Measurements from ENCODE around the gene CHSY1. TPM values are rescaled to one million over a fixed set of nuclear protein-coding genes. Genes with fewer than 3 reads are reported as not detected.
A peak's percentile ranks its signal among the peaks of the same experiment; 100 is the strongest.

The CHSY1 gene
- total RNA-seq, 2 donors from 2014 or later, result 45.5 to 54.1 TPM

- Mint-ChIP-seq H3K9me3 (no peaks in the 10 kb centered on the region), H3K27ac (peak overlapping the region in 1 of 2 donors; percentile 67), H3K36me3 (peaks cover 17 to 28% of the 10 kb centered on the region in 2 donors)
- ATAC-seq (peak in 1 of 2 donors; percentile 18), DNase-seq (ENCODE audit: low spot score in 2 of 2) (no peak)
These were observed 23.2 kb upstream of the CHSY1 start for GRCh38 chr15:101275018-101275417.

- peaks cover 17 to 28% of the 10 kb centered on the region in 2 donors for H3K36me3 Mint-ChIP-seq
- no peak overlapping the region for H3K27ac Mint-ChIP-seq
- DNase-seq (ENCODE audit: low spot score in 2 of 2) (no peak), ATAC-seq (no peak)
- H3K9me3 Mint-ChIP-seq, result no peaks in the 10 kb centered on the region
These were observed 21.7 kb upstream of the CHSY1 start for GRCh38 chr15:101273534-101273933.

GRCh38 chr15:101272584-101272983 is 20.7 kb upstream of the CHSY1 start:
- Mint-ChIP-seq H3K36me3 (peaks cover 17 to 28% of the 10 kb centered on the region in 2 donors), H3K27ac (no peak overlapping the region), H3K9me3 (no peaks in the 10 kb centered on the region)
- no peak for DNase-seq (ENCODE audit: low spot score in 2 of 2)
- ATAC-seq, result no peak

GRCh38 chr15:101269479-101270223 is 17.8 kb upstream of the CHSY1 start:
- Mint-ChIP-seq H3K36me3 (peaks cover 13 to 17% of the 10 kb centered on the region in 2 donors), H3K27ac (no peak overlapping the region)

GRCh38 chr15:101267320-101268104 is 15.7 kb upstream of the CHSY1 start:
- peaks cover 0 to 5% of the 10 kb centered on the region in 2 donors for H3K36me3 Mint-ChIP-seq
- no peak for ATAC-seq
- H3K9me3 Mint-ChIP-seq, result no peaks in the 10 kb centered on the region
- DNase-seq (ENCODE audit: low spot score in 2 of 2), result no peak
- no peak overlapping the region for H3K27ac Mint-ChIP-seq

More at GRCh38 chr15:101269479-101270223, 17.8 kb upstream of the CHSY1 start:
- DNase-seq (ENCODE audit: low spot score in 2 of 2), result no peak
- H3K9me3 Mint-ChIP-seq, result no peaks in the 10 kb centered on the region
- no peak for ATAC-seq

GRCh38 chr15:101266787-101267186 is 14.9 kb upstream of the CHSY1 start:
- Mint-ChIP-seq H3K36me3 (peaks cover 0 to 5% of the 10 kb centered on the region in 2 donors), H3K27ac (no peak overlapping the region)
- no peak for ATAC-seq

GRCh38 chr15:101266034-101266433 is 14.2 kb upstream of the CHSY1 start:
- H3K9me3 Mint-ChIP-seq, result no peaks in the 10 kb centered on the region
- DNase-seq (ENCODE audit: low spot score in 2 of 2), result no peak
- no peak overlapping the region for H3K27ac Mint-ChIP-seq
- no peaks in the 10 kb centered on the region for H3K36me3 Mint-ChIP-seq
- no peak for ATAC-seq

More at GRCh38 chr15:101266787-101267186, 14.9 kb upstream of the CHSY1 start:
- no peaks in the 10 kb centered on the region for H3K9me3 Mint-ChIP-seq
- DNase-seq (ENCODE audit: low spot score in 2 of 2), result no peak

GRCh38 chr15:101264911-101265641 is 13.2 kb upstream of the CHSY1 start:
- ATAC-seq (no peak), DNase-seq (ENCODE audit: low spot score in 2 of 2) (no peak)
- no peaks in the 10 kb centered on the region for H3K36me3 Mint-ChIP-seq
- no peaks in the 10 kb centered on the region for H3K9me3 Mint-ChIP-seq
- H3K27ac Mint-ChIP-seq, result peak overlapping the region in 1 of 2 donors; percentile 19

GRCh38 chr15:101264011-101264410 is 12.2 kb upstream of the CHSY1 start:
- Mint-ChIP-seq H3K27ac (peak overlapping the region in 1 of 2 donors; percentile 19), H3K36me3 (no peaks in the 10 kb centered on the region), H3K9me3 (no peaks in the 10 kb centered on the region)
- DNase-seq (ENCODE audit: low spot score in 2 of 2), result no peak
- ATAC-seq, result peak in 1 of 2 donors; percentile 41

- Mint-ChIP-seq H3K27ac (no peak overlapping the region), H3K9me3 (no peaks in the 10 kb centered on the region)
- ATAC-seq, result no peak
These were observed 10.7 kb upstream of the CHSY1 start for GRCh38 chr15:101262551-101262950.

GRCh38 chr15:101258238-101259144 is 6.6 kb upstream of the CHSY1 start:
- Mint-ChIP-seq H3K9me3 (no peaks in the 10 kb centered on the region), H3K36me3 (no peaks in the 10 kb centered on the region), H3K27ac (no peak overlapping the region)
- peak in 1 of 2 donors; percentile 53 for DNase-seq (ENCODE audit: low spot score in 2 of 2)
- peak; percentile 59 to 73 for ATAC-seq

More at GRCh38 chr15:101262551-101262950, 10.7 kb upstream of the CHSY1 start:
- DNase-seq (ENCODE audit: low spot score in 2 of 2), result no peak
- no peaks in the 10 kb centered on the region for H3K36me3 Mint-ChIP-seq

- DNase-seq (ENCODE audit: low spot score in 2 of 2) (no peak), ATAC-seq (no peak)
- H3K36me3 Mint-ChIP-seq, result no peaks in the 10 kb centered on the region
- no peak overlapping the region for H3K27ac Mint-ChIP-seq
- no peaks in the 10 kb centered on the region for H3K9me3 Mint-ChIP-seq
These were observed 4.9 kb upstream of the CHSY1 start for GRCh38 chr15:101256757-101257156.

GRCh38 chr15:101255615-101256241 is 3.9 kb upstream of the CHSY1 start:
- ATAC-seq (no peak), DNase-seq (ENCODE audit: low spot score in 2 of 2) (no peak)

GRCh38 chr15:101255051-101255395 is 3.2 kb upstream of the CHSY1 start:
- no peak for DNase-seq (ENCODE audit: low spot score in 2 of 2)
- H3K36me3 Mint-ChIP-seq, result peaks cover 8 to 9% of the 10 kb centered on the region in 2 donors
- no peak overlapping the region for H3K27ac Mint-ChIP-seq
- no peak for ATAC-seq
- no peaks in the 10 kb centered on the region for H3K9me3 Mint-ChIP-seq

More at GRCh38 chr15:101255615-101256241, 3.9 kb upstream of the CHSY1 start:
- Mint-ChIP-seq H3K36me3 (peaks cover 1 to 2% of the 10 kb centered on the region in 2 donors), H3K9me3 (no peaks in the 10 kb centered on the region), H3K27ac (no peak overlapping the region)

- ATAC-seq, result no peak
- H3K36me3 Mint-ChIP-seq, result peaks cover 11 to 15% of the 10 kb centered on the region in 2 donors
- no peaks in the 10 kb centered on the region for H3K9me3 Mint-ChIP-seq
- DNase-seq (ENCODE audit: low spot score in 2 of 2), result no peak
- no peak overlapping the region for H3K27ac Mint-ChIP-seq
These were observed 2.6 kb upstream of the CHSY1 start for GRCh38 chr15:101254157-101255050.

Measured in activated naive CD4-positive, alpha-beta T cell treated with anti-CD3 and anti-CD28 coated beads, Interleukin-2, amount 50 U/mL, for 72 hours (primary cell).